ENCODE results near the gene OSBPL5.

The OSBPL5 gene

GRCh38 chr11:3096909-3097530 lies 68.1 kb downstream of the OSBPL5 start:
- DNase-seq: no peak

- peak; percentile 25 for DNase-seq
Observed at GRCh38 chr11:3095712-3096361, 69.3 kb downstream of the OSBPL5 start.

- DNase-seq: no peak
Observed at GRCh38 chr11:3094223-3094824, 70.8 kb downstream of the OSBPL5 start.

- peak; percentile 48 for DNase-seq
Observed at GRCh38 chr11:3093281-3094191, 71.6 kb downstream of the OSBPL5 start.

- DNase-seq: no peak
Observed at GRCh38 chr11:3092603-3093141, 72.4 kb downstream of the OSBPL5 start.

- DNase-seq: peak; percentile 86
Observed at GRCh38 chr11:3091846-3092602, 73.1 kb downstream of the OSBPL5 start.

GRCh38 chr11:3091081-3091845 lies 73.8 kb downstream of the OSBPL5 start:
- DNase-seq: no peak

GRCh38 chr11:3090096-3090901 lies 74.8 kb downstream of the OSBPL5 start:
- DNase-seq: no peak

GRCh38 chr11:3089236-3090061 lies 75.7 kb downstream of the OSBPL5 start:
- no peak for DNase-seq

- no peak for DNase-seq
Observed at GRCh38 chr11:3088806-3089205, 76.3 kb downstream of the OSBPL5 start.

GRCh38 chr11:3087821-3088800 lies 77.0 kb downstream of the OSBPL5 start:
- DNase-seq: no peak

- DNase-seq: no peak
Observed at GRCh38 chr11:3087373-3087772, 77.7 kb downstream of the OSBPL5 start.

- DNase-seq: no peak
Observed at GRCh38 chr11:3086671-3087150, 78.4 kb downstream of the OSBPL5 start.

- no peak for DNase-seq
Observed at GRCh38 chr11:3086114-3086513, 79.0 kb downstream of the OSBPL5 start.

GRCh38 chr11:3085052-3085451 lies 80.1 kb downstream of the OSBPL5 start:
- DNase-seq: peak; percentile 10

- DNase-seq: no peak
Observed at GRCh38 chr11:3083321-3083720, 81.8 kb downstream of the OSBPL5 start.

- DNase-seq: no peak
Observed at GRCh38 chr11:3081386-3081751, 83.7 kb downstream of the OSBPL5 start.

- no peak for DNase-seq
Observed at GRCh38 chr11:3080733-3081385, 84.3 kb downstream of the OSBPL5 start.

Measured in NCI-H69 (cell line).